ENCODE data around the gene SORCS1.

SORCS1 gene

DNA sequence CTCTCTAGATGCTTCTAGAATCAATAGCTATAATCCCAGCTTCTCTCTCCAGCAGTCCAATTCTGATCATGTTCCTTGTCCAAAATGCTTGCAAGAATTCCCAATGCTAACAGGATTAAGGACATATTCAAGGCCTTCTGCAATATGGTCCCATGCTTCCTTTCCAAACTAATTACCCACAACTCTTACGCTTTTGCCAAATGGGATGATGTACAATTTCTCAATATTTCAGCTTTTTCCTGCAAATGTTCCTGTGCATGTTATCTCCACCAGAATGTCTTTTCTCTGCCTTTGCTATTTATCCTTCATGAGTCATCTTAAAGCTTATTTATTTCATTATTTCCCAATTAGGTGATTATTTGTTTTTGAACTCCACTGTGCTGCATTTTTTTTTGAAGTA is 556.4 kb downstream of the SORCS1 start:
- no peak overlapping the region for H3K4me3 ChIP-seq (ENCODE audit: low read depth, low read length)
- no peak for DNase-seq (ENCODE audit: low read depth)
- TF ChIP-seq, protein P1, sequence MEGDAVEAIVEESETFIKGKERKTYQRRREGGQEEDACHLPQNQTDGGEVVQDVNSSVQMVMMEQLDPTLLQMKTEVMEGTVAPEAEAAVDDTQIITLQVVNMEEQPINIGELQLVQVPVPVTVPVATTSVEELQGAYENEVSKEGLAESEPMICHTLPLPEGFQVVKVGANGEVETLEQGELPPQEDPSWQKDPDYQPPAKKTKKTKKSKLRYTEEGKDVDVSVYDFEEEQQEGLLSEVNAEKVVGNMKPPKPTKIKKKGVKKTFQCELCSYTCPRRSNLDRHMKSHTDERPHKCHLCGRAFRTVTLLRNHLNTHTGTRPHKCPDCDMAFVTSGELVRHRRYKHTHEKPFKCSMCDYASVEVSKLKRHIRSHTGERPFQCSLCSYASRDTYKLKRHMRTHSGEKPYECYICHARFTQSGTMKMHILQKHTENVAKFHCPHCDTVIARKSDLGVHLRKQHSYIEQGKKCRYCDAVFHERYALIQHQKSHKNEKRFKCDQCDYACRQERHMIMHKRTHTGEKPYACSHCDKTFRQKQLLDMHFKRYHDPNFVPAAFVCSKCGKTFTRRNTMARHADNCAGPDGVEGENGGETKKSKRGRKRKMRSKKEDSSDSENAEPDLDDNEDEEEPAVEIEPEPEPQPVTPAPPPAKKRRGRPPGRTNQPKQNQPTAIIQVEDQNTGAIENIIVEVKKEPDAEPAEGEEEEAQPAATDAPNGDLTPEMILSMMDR (IDR thresholded peaks at IDR 0.05; ENCODE audit: insufficient read depth, low read depth, low read length, missing control alignments) = no peak

DNA sequence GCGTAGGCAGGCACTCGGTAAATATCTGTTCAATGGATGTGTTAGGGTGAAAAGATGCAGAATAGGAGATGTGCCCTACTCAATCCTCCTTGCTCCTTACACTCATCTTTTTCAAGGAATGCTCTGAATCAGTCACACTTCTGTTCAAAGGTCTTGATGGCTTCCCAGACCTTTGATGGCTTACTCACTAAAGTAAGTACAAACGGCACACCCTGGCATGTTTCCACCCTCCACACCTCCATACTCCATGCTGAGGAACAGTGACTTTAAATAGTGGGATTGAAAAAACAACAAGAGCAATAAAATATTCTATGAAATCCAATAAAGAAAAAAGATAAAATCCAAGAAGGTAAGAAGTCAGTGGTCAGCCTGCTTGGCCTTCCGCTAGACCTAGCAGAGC is 569.2 kb downstream of the SORCS1 start:
- TF ChIP-seq, protein P1 (IDR thresholded peaks at IDR 0.05; ENCODE audit: insufficient read depth, low read depth, low read length, missing control alignments) = no peak

DNA sequence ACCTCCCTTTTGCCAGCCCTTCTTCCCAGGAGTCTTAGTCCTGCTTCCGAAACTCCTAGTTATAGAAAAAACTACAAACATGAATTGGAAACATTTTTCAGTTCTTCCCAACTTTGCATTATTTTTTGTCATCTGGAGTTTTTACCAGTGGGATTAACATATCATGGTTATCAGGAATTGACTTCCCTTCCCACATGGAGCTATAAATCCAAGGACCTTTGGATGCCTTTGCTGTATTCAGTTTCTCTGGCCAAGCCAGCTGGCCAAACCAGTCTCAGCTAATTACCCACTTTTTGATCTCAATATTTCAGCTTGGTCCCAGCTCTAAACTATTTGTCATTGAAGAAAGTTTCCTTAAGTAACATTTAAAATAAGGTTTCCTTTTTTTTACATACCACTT is 570.6 kb downstream of the SORCS1 start:
- H3K4me3 ChIP-seq (ENCODE audit: low read depth, low read length) = no peak overlapping the region
- DNase-seq (ENCODE audit: low read depth) = no peak
- TF ChIP-seq, protein P1 (IDR thresholded peaks at IDR 0.05; ENCODE audit: insufficient read depth, low read depth, low read length, missing control alignments) = no peak

More for the DNA sequence above, 569.2 kb downstream of the SORCS1 start:
- no peak for DNase-seq (ENCODE audit: low read depth)
- no peak overlapping the region for H3K4me3 ChIP-seq (ENCODE audit: low read depth, low read length)

DNA sequence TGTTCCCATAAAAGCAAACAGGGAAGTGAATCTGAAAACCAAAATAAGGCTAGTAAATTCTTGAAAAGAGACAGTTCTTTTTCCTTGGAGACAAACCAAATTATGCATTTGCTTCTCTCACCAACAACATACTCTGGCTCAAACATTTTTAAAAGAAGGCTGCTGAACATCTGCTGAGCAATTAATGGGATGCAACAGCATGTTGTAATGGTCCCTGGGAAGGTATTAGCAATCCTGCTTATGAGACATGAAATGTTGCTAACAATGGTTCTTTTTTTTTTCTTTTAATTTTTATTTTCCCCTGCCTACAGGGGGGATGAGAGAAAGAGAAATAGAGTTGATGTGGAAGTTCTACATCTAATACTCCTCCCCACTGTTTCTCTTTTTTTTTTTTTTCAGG is 572.1 kb downstream of the SORCS1 start:
- DNase-seq (ENCODE audit: low read depth) = no peak
- no peak overlapping the region for H3K4me3 ChIP-seq (ENCODE audit: low read depth, low read length)
- TF ChIP-seq, protein P1 (IDR thresholded peaks at IDR 0.05; ENCODE audit: insufficient read depth, low read depth, low read length, missing control alignments) = no peak

DNA sequence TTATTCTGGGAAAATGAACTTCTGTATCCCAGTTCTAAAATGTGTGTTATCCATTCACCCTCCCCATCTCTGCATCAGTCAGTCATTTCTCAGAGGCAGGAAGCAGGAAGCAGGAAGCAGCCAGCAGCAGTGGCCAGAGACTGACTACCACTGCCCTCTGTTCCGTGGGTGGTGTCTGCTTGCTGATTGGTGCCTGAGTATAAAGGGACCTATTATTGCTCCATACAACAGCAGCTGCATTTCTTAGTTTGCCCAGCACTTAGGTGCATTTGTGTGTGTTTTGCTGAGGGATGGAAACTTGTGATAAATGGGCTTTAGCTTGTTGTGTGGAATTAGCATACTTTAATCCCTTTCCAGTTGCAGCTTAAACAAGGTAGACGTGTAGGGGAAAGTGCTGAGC is 582.2 kb downstream of the SORCS1 start:
- TF ChIP-seq, protein P1 (IDR thresholded peaks at IDR 0.05; ENCODE audit: insufficient read depth, low read depth, low read length, missing control alignments) = no peak
- no peak overlapping the region for H3K4me3 ChIP-seq (ENCODE audit: low read depth, low read length)
- DNase-seq (ENCODE audit: low read depth) = peak; percentile 7

DNA sequence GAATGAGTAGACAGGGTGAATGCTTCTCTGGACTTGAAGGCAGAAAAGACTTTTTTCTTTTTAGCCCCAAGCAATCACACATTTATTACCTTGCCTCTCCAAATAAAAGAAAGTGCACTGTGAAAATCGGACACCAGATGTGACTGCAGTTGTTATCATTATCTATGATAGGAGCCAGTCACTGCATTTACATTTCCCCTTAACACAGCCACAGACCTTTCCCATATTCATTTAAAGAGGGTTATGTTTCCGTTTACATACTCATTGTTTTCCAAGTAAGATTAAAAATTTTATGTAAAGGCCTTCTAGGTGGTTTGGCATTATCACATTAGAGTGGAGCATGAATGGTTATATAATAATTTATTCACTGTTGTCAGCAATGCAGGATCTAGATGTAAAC is 586.8 kb downstream of the SORCS1 start:
- no peak overlapping the region for H3K4me3 ChIP-seq (ENCODE audit: low read depth, low read length)
- DNase-seq (ENCODE audit: low read depth) = no peak
- TF ChIP-seq, protein P1 (IDR thresholded peaks at IDR 0.05; ENCODE audit: insufficient read depth, low read depth, low read length, missing control alignments) = no peak

DNA sequence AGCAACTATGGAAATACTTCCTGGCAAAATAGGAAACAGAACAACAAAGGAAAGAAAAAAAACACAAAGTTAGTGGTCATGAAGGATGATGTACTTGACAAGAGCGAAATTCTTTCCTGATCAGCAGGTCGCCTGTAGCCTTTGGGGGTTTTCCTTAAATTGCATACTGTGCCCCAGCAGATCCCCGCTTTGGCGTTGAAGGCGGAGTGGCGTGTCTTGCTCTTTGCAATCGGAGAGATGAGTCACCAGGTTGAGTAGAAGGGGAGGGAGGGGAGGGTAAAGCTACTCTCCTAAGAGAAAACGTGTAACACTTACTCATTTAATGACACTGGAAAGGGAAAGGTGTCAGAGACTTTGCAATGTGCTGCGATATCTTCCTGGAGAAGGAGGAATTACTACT is 587.2 kb downstream of the SORCS1 start:
- DNase-seq (ENCODE audit: low read depth) = peak; percentile 25
- TF ChIP-seq, protein P1 (IDR thresholded peaks at IDR 0.05; ENCODE audit: insufficient read depth, low read depth, low read length, missing control alignments) = no peak
- H3K4me3 ChIP-seq (ENCODE audit: low read depth, low read length) = no peak overlapping the region

Data from GM12865 (cell line).